ENCODE measurements around the gene LENEP. TPM values are rescaled to one million over a fixed set of nuclear protein-coding genes. Genes with fewer than 3 reads are reported as not detected.

The LENEP gene
- total RNA-seq, 1 donor from 2014 or later = not detected

GRCh38 chr1:155022927-155023236 lies 29.5 kb downstream of the LENEP start:
- H3K27ac Mint-ChIP-seq = peak overlapping the region; percentile 46
- no peak overlapping the region for H3K4me3 ChIP-seq
- peaks cover 5% of the 10 kb centered on the region for H4K20me1 ChIP-seq (ENCODE audit: low read depth)
- H3K4me3 Mint-ChIP-seq = no peak overlapping the region
- no peak overlapping the region for H3K27ac ChIP-seq
- H3K9me3 ChIP-seq (ENCODE audit: low read depth) = no peaks in the 10 kb centered on the region
- no peaks in the 10 kb centered on the region for H3K79me2 ChIP-seq (ENCODE audit: low read depth)
- peaks cover 20% of the 10 kb centered on the region for H3K4me1 Mint-ChIP-seq
- peaks cover 23% of the 10 kb centered on the region for H3K27me3 Mint-ChIP-seq (ENCODE audit: insufficient read depth, low read depth)
- no peak overlapping the region for H3K4me2 ChIP-seq
- H3K4me1 ChIP-seq = peaks cover 21% of the 10 kb centered on the region
- no peak for DNase-seq (ENCODE audit: low spot score)
- H3K36me3 ChIP-seq = no peaks in the 10 kb centered on the region
- H2AFZ ChIP-seq (replicated peaks) = no peak overlapping the region
- peaks cover 17% of the 10 kb centered on the region for H3F3A ChIP-seq (ENCODE audit: low read depth)
- no peaks in the 10 kb centered on the region for H3K36me3 Mint-ChIP-seq
- H3K9me3 Mint-ChIP-seq = no peaks in the 10 kb centered on the region
- H3K27me3 ChIP-seq = no peaks in the 10 kb centered on the region
- TF ChIP-seq, protein P1, sequence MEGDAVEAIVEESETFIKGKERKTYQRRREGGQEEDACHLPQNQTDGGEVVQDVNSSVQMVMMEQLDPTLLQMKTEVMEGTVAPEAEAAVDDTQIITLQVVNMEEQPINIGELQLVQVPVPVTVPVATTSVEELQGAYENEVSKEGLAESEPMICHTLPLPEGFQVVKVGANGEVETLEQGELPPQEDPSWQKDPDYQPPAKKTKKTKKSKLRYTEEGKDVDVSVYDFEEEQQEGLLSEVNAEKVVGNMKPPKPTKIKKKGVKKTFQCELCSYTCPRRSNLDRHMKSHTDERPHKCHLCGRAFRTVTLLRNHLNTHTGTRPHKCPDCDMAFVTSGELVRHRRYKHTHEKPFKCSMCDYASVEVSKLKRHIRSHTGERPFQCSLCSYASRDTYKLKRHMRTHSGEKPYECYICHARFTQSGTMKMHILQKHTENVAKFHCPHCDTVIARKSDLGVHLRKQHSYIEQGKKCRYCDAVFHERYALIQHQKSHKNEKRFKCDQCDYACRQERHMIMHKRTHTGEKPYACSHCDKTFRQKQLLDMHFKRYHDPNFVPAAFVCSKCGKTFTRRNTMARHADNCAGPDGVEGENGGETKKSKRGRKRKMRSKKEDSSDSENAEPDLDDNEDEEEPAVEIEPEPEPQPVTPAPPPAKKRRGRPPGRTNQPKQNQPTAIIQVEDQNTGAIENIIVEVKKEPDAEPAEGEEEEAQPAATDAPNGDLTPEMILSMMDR (IDR thresholded peaks at IDR 0.05) = no peak
- TF ChIP-seq EZH2phosphoT487 (IDR thresholded peaks at IDR 0.05) = no peak
- no peak for TF ChIP-seq EZH2 (IDR thresholded peaks at IDR 0.05)
- no peak overlapping the region for H3K9ac ChIP-seq

- H4K20me1 ChIP-seq (ENCODE audit: low read depth) = peaks cover 5% of the 10 kb centered on the region
- no peak overlapping the region for H3K27ac Mint-ChIP-seq
- no peak overlapping the region for H3K27ac ChIP-seq
- no peaks in the 10 kb centered on the region for H3K27me3 ChIP-seq
- H3F3A ChIP-seq (ENCODE audit: low read depth) = peaks cover 13% of the 10 kb centered on the region
- DNase-seq (ENCODE audit: low spot score) = no peak
- no peak overlapping the region for H2AFZ ChIP-seq (replicated peaks)
- peaks cover 15% of the 10 kb centered on the region for H3K4me1 Mint-ChIP-seq
- H3K36me3 ChIP-seq = no peaks in the 10 kb centered on the region
- no peaks in the 10 kb centered on the region for H3K79me2 ChIP-seq (ENCODE audit: low read depth)
- no peaks in the 10 kb centered on the region for H3K36me3 Mint-ChIP-seq
- peaks cover 15% of the 10 kb centered on the region for H3K4me1 ChIP-seq
- H3K4me3 ChIP-seq = no peak overlapping the region
- H3K9me3 ChIP-seq (ENCODE audit: low read depth) = no peaks in the 10 kb centered on the region
- H3K4me3 Mint-ChIP-seq = no peak overlapping the region
- H3K9me3 Mint-ChIP-seq = no peaks in the 10 kb centered on the region
- peaks cover 18% of the 10 kb centered on the region for H3K27me3 Mint-ChIP-seq (ENCODE audit: insufficient read depth, low read depth)
- H3K4me2 ChIP-seq = no peak overlapping the region
- no peak overlapping the region for H3K9ac ChIP-seq
- TF ChIP-seq, protein P1 (IDR thresholded peaks at IDR 0.05) = no peak
- TF ChIP-seq EZH2phosphoT487 (IDR thresholded peaks at IDR 0.05) (no peak), EZH2 (IDR thresholded peaks at IDR 0.05) (no peak)
Measured at GRCh38 chr1:155023627-155024026, 30.2 kb downstream of the LENEP start.

GRCh38 chr1:155024315-155024714 lies 30.9 kb downstream of the LENEP start:
- DNase-seq (ENCODE audit: low spot score) = no peak
- Histone ChIP-seq H3K79me2 (ENCODE audit: low read depth) (no peaks in the 10 kb centered on the region), H3K9me3 (ENCODE audit: low read depth) (no peaks in the 10 kb centered on the region), H4K20me1 (ENCODE audit: low read depth) (peaks cover 3% of the 10 kb centered on the region), H2AFZ (replicated peaks) (no peak overlapping the region), H3K4me1 (peaks cover 8% of the 10 kb centered on the region), H3K4me3 (no peak overlapping the region), H3K9ac (no peak overlapping the region), H3K4me2 (no peak overlapping the region), H3K36me3 (no peaks in the 10 kb centered on the region), H3F3A (ENCODE audit: low read depth) (peaks cover 6% of the 10 kb centered on the region), H3K27me3 (no peaks in the 10 kb centered on the region), H3K27ac (no peak overlapping the region)
- TF ChIP-seq EZH2phosphoT487 (IDR thresholded peaks at IDR 0.05) = no peak
- no peak overlapping the region for H3K27ac Mint-ChIP-seq
- no peaks in the 10 kb centered on the region for H3K36me3 Mint-ChIP-seq
- peaks cover 14% of the 10 kb centered on the region for H3K4me1 Mint-ChIP-seq
- H3K27me3 Mint-ChIP-seq (ENCODE audit: insufficient read depth, low read depth) = peaks cover 18% of the 10 kb centered on the region
- no peaks in the 10 kb centered on the region for H3K9me3 Mint-ChIP-seq
- no peak overlapping the region for H3K4me3 Mint-ChIP-seq

GRCh38 chr1:155026154-155026553 lies 32.8 kb downstream of the LENEP start:
- TF ChIP-seq, protein P1 (IDR thresholded peaks at IDR 0.05) = no peak
- TF ChIP-seq EZH2phosphoT487 (IDR thresholded peaks at IDR 0.05) = no peak
- no peak for TF ChIP-seq EZH2 (IDR thresholded peaks at IDR 0.05)
- Histone ChIP-seq H4K20me1 (ENCODE audit: low read depth) (no peaks in the 10 kb centered on the region), H3K79me2 (ENCODE audit: low read depth) (no peaks in the 10 kb centered on the region), H3K9me3 (ENCODE audit: low read depth) (no peaks in the 10 kb centered on the region), H3F3A (ENCODE audit: low read depth) (no peaks in the 10 kb centered on the region), H3K4me3 (no peak overlapping the region), H3K4me1 (no peaks in the 10 kb centered on the region), H3K9ac (no peak overlapping the region), H3K27ac (no peak overlapping the region), H3K27me3 (no peaks in the 10 kb centered on the region), H3K4me2 (no peak overlapping the region), H2AFZ (replicated peaks) (no peak overlapping the region), H3K36me3 (no peaks in the 10 kb centered on the region)
- DNase-seq (ENCODE audit: low spot score) = no peak
- H3K9me3 Mint-ChIP-seq = no peaks in the 10 kb centered on the region
- no peak overlapping the region for H3K27ac Mint-ChIP-seq
- H3K4me1 Mint-ChIP-seq = peaks cover 5% of the 10 kb centered on the region
- no peak overlapping the region for H3K4me3 Mint-ChIP-seq
- H3K27me3 Mint-ChIP-seq (ENCODE audit: insufficient read depth, low read depth) = peaks cover 12% of the 10 kb centered on the region
- no peaks in the 10 kb centered on the region for H3K36me3 Mint-ChIP-seq

Data from neural progenitor cell (in vitro differentiated cells).